ENCODE measurements around the gene PPARA.

GRCh38 chr22:46272196-46272595 is 121.9 kb downstream of the PPARA start:
- TF ChIP-seq CTCF (conservative IDR thresholded peaks at IDR 0.05; ENCODE audit: low read length), result no peak
- no peak for TF ChIP-seq EZH2phosphoT487 (IDR thresholded peaks at IDR 0.05; ENCODE audit: borderline replicate concordance, low read depth, low read length)
